ENCODE data around the gene MSLN. TPM values are rescaled to one million over a fixed set of nuclear protein-coding genes. Genes with fewer than 3 reads are reported as not detected.

MSLN gene
- total and polyA plus RNA-seq, 2 of the 8 experiments (the other 6 are each of a cell fraction or from before 2014, with no cell fraction given) = 0.28 to 0.50 TPM

DNA sequence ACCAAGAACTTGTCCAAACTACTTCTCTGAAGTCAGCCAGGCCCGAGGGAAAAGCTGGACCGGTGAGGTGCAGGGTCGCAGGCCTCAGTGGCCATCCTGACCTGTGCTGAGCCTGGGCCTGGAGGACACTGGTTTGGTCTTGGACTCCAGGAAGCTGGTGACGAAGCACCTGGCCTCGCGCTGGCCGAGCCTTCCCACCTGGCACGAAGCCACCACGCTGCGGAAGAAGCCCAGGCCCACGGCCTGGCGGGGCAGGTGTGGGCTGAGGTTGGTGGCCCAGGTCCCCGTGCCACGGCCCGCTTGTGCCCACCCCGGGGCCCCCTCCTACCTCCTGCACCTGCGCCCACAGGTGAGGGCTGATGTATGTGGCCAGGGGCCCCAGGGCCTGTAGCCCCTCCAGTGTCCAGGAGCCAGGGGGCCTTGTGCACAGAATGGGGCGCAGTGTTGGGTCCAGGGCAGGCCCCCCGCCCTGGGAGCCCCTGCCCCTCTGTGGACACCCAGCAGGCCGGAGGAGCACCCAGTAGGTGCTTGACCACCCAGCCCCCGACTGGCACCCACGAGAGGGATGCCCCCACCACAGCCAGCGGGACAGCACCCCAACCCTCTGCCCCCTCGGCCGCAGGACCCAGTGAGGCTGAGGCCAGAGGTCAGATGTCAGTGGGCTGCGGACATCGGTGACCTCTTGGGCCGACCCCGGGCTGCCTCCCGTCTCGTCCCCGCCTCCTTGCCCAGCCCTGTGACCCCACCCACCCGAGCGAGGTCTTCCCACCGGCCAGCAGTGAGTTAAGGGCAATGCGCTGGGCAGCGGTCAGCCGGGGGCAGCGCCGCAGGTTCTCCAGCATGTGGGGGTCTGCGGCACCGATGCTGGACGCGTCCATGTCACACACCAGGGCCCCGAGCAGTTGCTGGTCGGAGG lies 13.8 kb downstream of the MSLN start (continued):
- TF ChIP-seq, protein P1, sequence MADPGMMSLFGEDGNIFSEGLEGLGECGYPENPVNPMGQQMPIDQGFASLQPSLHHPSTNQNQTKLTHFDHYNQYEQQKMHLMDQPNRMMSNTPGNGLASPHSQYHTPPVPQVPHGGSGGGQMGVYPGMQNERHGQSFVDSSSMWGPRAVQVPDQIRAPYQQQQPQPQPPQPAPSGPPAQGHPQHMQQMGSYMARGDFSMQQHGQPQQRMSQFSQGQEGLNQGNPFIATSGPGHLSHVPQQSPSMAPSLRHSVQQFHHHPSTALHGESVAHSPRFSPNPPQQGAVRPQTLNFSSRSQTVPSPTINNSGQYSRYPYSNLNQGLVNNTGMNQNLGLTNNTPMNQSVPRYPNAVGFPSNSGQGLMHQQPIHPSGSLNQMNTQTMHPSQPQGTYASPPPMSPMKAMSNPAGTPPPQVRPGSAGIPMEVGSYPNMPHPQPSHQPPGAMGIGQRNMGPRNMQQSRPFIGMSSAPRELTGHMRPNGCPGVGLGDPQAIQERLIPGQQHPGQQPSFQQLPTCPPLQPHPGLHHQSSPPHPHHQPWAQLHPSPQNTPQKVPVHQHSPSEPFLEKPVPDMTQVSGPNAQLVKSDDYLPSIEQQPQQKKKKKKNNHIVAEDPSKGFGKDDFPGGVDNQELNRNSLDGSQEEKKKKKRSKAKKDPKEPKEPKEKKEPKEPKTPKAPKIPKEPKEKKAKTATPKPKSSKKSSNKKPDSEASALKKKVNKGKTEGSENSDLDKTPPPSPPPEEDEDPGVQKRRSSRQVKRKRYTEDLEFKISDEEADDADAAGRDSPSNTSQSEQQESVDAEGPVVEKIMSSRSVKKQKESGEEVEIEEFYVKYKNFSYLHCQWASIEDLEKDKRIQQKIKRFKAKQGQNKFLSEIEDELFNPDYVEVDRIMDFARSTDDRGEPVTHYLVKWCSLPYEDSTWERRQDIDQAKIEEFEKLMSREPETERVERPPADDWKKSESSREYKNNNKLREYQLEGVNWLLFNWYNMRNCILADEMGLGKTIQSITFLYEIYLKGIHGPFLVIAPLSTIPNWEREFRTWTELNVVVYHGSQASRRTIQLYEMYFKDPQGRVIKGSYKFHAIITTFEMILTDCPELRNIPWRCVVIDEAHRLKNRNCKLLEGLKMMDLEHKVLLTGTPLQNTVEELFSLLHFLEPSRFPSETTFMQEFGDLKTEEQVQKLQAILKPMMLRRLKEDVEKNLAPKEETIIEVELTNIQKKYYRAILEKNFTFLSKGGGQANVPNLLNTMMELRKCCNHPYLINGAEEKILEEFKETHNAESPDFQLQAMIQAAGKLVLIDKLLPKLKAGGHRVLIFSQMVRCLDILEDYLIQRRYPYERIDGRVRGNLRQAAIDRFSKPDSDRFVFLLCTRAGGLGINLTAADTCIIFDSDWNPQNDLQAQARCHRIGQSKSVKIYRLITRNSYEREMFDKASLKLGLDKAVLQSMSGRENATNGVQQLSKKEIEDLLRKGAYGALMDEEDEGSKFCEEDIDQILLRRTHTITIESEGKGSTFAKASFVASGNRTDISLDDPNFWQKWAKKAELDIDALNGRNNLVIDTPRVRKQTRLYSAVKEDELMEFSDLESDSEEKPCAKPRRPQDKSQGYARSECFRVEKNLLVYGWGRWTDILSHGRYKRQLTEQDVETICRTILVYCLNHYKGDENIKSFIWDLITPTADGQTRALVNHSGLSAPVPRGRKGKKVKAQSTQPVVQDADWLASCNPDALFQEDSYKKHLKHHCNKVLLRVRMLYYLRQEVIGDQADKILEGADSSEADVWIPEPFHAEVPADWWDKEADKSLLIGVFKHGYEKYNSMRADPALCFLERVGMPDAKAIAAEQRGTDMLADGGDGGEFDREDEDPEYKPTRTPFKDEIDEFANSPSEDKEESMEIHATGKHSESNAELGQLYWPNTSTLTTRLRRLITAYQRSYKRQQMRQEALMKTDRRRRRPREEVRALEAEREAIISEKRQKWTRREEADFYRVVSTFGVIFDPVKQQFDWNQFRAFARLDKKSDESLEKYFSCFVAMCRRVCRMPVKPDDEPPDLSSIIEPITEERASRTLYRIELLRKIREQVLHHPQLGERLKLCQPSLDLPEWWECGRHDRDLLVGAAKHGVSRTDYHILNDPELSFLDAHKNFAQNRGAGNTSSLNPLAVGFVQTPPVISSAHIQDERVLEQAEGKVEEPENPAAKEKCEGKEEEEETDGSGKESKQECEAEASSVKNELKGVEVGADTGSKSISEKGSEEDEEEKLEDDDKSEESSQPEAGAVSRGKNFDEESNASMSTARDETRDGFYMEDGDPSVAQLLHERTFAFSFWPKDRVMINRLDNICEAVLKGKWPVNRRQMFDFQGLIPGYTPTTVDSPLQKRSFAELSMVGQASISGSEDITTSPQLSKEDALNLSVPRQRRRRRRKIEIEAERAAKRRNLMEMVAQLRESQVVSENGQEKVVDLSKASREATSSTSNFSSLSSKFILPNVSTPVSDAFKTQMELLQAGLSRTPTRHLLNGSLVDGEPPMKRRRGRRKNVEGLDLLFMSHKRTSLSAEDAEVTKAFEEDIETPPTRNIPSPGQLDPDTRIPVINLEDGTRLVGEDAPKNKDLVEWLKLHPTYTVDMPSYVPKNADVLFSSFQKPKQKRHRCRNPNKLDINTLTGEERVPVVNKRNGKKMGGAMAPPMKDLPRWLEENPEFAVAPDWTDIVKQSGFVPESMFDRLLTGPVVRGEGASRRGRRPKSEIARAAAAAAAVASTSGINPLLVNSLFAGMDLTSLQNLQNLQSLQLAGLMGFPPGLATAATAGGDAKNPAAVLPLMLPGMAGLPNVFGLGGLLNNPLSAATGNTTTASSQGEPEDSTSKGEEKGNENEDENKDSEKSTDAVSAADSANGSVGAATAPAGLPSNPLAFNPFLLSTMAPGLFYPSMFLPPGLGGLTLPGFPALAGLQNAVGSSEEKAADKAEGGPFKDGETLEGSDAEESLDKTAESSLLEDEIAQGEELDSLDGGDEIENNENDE (IDR thresholded peaks at IDR 0.05; ENCODE audit: insufficient replicate concordance, low read length) = no peak
- TF ChIP-seq HDAC6 (IDR thresholded peaks at IDR 0.05; ENCODE audit: low read depth, low read length) = no peak
- no peak for TF ChIP-seq RFX5 (IDR thresholded peaks at IDR 0.05; ENCODE audit: borderline replicate concordance, low read depth, low read length)
- TF ChIP-seq SP4 (IDR thresholded peaks at IDR 0.05; ENCODE audit: low read length) = no peak
- no peak for TF ChIP-seq TAF7 (optimal IDR thresholded peaks at IDR 0.05; ENCODE audit: borderline replicate concordance, low read depth, low read length)
- TF ChIP-seq ZNF274 (IDR thresholded peaks at IDR 0.05; ENCODE audit: borderline replicate concordance, extremely low read depth, low read length) = no peak
- TF ChIP-seq POLR2A (IDR thresholded peaks at IDR 0.05; ENCODE audit: control extremely low read depth in 1 of 2, low read depth in 2 of 2, low read length in 2 of 2) = no peak
- no peak for TF ChIP-seq JUN (IDR thresholded peaks at IDR 0.05; ENCODE audit: low read depth, low read length)
- no peak for TF ChIP-seq GTF2F1 (IDR thresholded peaks at IDR 0.05; ENCODE audit: borderline replicate concordance, low read depth, low read length)
- TF ChIP-seq CBX5 (IDR thresholded peaks at IDR 0.05; ENCODE audit: low read depth, low read length) = no peak
- no peak for TF ChIP-seq POLR2AphosphoS5 (IDR thresholded peaks at IDR 0.05; ENCODE audit: low read depth, low read length)
